A673 (cell line): ENCODE measurements around the gene NDUFA11. TPM values are rescaled to one million over a fixed set of nuclear protein-coding genes. Genes with fewer than 3 reads are reported as not detected.

Source experiments
- BruUV-seq: library from RNA; stranded (reverse); fragments of 400-500 nt; replicated peaks from 2 replicates; lab custom pipeline; 2021; lab: Mats Ljungman, UMichigan
- CTCF ChIA-PET: fragments of 300-600 bp; sonication (Branson Sonifier 250); formaldehyde crosslinking; loops from one replicate; lab custom pipeline; 2022; ENCODE audit warnings: antibody characterized with exemption; lab: Charles Lee
- POLR2A ChIA-PET: fragments of 300-600 bp; sonication (Branson Sonifier 250); formaldehyde crosslinking; loops from one replicate; lab custom pipeline; 2022; ENCODE audit warnings: antibody characterized with exemption; ENCODE audit not compliant: low non-redundant PET; lab: Charles Lee
- DNase-seq: peaks from one replicate; pipeline ENCODE4 v3.0.0-alpha.2; 2015; ENCODE audit warnings: low spot score
- H3K27ac ChIP-seq: fragments of 200-600 bp; sonication (generic); 2 replicates; pipeline ENCODE4 v1.5.1; 2016; ENCODE audit warnings: mixed run types, low read depth, mild to moderate bottlenecking, mixed read lengths, antibody characterized with exemption, low read length; ENCODE audit not compliant: poor library complexity, severe bottlenecking
- H3K27me3 ChIP-seq: fragments of 200-600 bp; sonication (generic); replicated peaks from 2 replicates; pipeline ENCODE4 v1.6.1; 2017; ENCODE audit warnings: mixed run types, low read depth, mild to moderate bottlenecking, mixed read lengths, antibody characterized with exemption, low read length; ENCODE audit not compliant: insufficient read depth, poor library complexity
- H3K36me3 ChIP-seq: fragments of 200-600 bp; sonication (generic); 2 replicates; pipeline ENCODE4 v1.6.1; 2016; ENCODE audit warnings: mixed run types, mild to moderate bottlenecking, mixed read lengths, antibody characterized with exemption, low read length; ENCODE audit not compliant: insufficient read depth, poor library complexity, severe bottlenecking
- H3K4me1 ChIP-seq: fragments of 200-600 bp; sonication (generic); 2 replicates; pipeline ENCODE4 v1.6.1; 2017; ENCODE audit warnings: mixed run types, mild to moderate bottlenecking, mixed read lengths, antibody characterized with exemption, low read length; ENCODE audit not compliant: insufficient read depth, poor library complexity, severe bottlenecking
- H3K4me3 ChIP-seq: fragments of 200-600 bp; sonication (generic); 2 replicates; pipeline ENCODE4 v1.5.1; 2016; ENCODE audit warnings: low read depth, mixed run types, mild to moderate bottlenecking, mixed read lengths, low read length; ENCODE audit not compliant: poor library complexity, severe bottlenecking
- H3K9me3 ChIP-seq: fragments of 200-600 bp; sonication (generic); 2 replicates; pipeline ENCODE4 v1.6.1; 2016; ENCODE audit warnings: mixed run types, low read depth, mild to moderate bottlenecking, mixed read lengths, antibody characterized with exemption, low read length; ENCODE audit not compliant: poor library complexity, severe bottlenecking
- CTCF ChIP-seq: fragments of 300-800, 200-600 bp; sonication (generic); conservative IDR thresholded peaks from 2 replicates; pipeline ENCODE4 v1.5.1; 2017; ENCODE audit warnings: low read depth, mild to moderate bottlenecking, antibody characterized with exemption, low read length, moderate library complexity, mixed read lengths
- EZH2 ChIP-seq: fragments of 200-600 bp; sonication (generic); IDR thresholded peaks from 2 replicates; pipeline ENCODE4 v1.6.1; 2017; ENCODE audit warnings: borderline replicate concordance, low read depth, mild to moderate bottlenecking, mixed read lengths, antibody characterized with exemption, low read length; ENCODE audit not compliant: poor library complexity, severe bottlenecking
- intact Hi-C: fragments of 100-400 bp; cut with micrococcal nuclease; formaldehyde crosslinking; loops from one replicate; pipeline ENCODE4 v1.10.0; 2022; ENCODE audit not compliant: unreplicated experiment
- total RNA-seq: library from RNA; stranded (reverse); gene quantifications from 2 replicates; pipeline ENCODE4 v1.2.3, GENCODE V29; 2021

Gene NDUFA11
- total RNA-seq, 1 experiment from 2014 or later = 290 TPM

GRCh38 chr19:5903056-5903623, 450 bp downstream of the NDUFA11 start:
- H3K4me1 ChIP-seq = peaks cover 8% of the 10 kb centered on the region
- peaks cover 4% of the 10 kb centered on the region for H3K36me3 ChIP-seq
- TF ChIP-seq EZH2 = no peak
- TF ChIP-seq CTCF = no peak
- POLR2A ChIA-PET = interaction anchor here (0.7 kb wide), 1 partner anchor 368 kb away, joined by 6 read pairs; no protein-coding TSS in a partner anchor
- intact Hi-C loops = no loop called here
- no peaks in the 10 kb centered on the region for H3K27me3 ChIP-seq
- H3K27ac ChIP-seq = peak overlapping the region; percentile 96
- peak overlapping the region; percentile 95 for H3K4me3 ChIP-seq
- no peak for DNase-seq
- no peaks in the 10 kb centered on the region for H3K9me3 ChIP-seq
- no TSS peak for BruUV-seq
- CTCF ChIA-PET = interaction anchor here (1.5 to 2.0 kb wide), 2 partner anchors 65 to 99 kb away, joined by 3 to 16 read pairs; partner anchors contain the start of gene NRTN

- Histone ChIP-seq H3K9me3 (no peaks in the 10 kb centered on the region), H3K4me1 (peaks cover 8% of the 10 kb centered on the region), H3K27ac (no peak overlapping the region), H3K36me3 (peaks cover 5% of the 10 kb centered on the region), H3K4me3 (no peak overlapping the region), H3K27me3 (no peaks in the 10 kb centered on the region)
- ChIA-PET POLR2A (no interaction called here), CTCF (interaction anchor here (0.7 kb wide), 1 partner anchor 9 kb away, joined by 4 read pairs; no protein-coding TSS in a partner anchor)
- intact Hi-C loops = no loop called here
- no TSS peak for BruUV-seq
- no peak for DNase-seq
- TF ChIP-seq CTCF = no peak
- no peak for TF ChIP-seq EZH2
Measured at GRCh38 chr19:5900976-5901375, 2.6 kb downstream of the NDUFA11 start.

GRCh38 chr19:5899728-5900526, 3.7 kb downstream of the NDUFA11 start:
- TF ChIP-seq CTCF (no peak), EZH2 (no peak)
- Histone ChIP-seq H3K4me1 (peaks cover 8% of the 10 kb centered on the region), H3K4me3 (no peak overlapping the region), H3K27me3 (no peaks in the 10 kb centered on the region), H3K27ac (no peak overlapping the region), H3K36me3 (peaks cover 14% of the 10 kb centered on the region), H3K9me3 (no peaks in the 10 kb centered on the region)
- intact Hi-C loops = no loop called here
- CTCF ChIA-PET = interaction anchor here (0.7 kb wide), 1 partner anchor 8 kb away, joined by 4 read pairs; no protein-coding TSS in a partner anchor
- DNase-seq = no peak
- no TSS peak for BruUV-seq
- POLR2A ChIA-PET = no interaction called here
